ENCODE results near the gene HIVEP1. TPM values are rescaled to one million over a fixed set of nuclear protein-coding genes. Genes with fewer than 3 reads are reported as not detected.

Gene HIVEP1
- total RNA-seq, 4 donors from 2014 or later: 15.2 to 26.9 (median 17.6) TPM

DNA sequence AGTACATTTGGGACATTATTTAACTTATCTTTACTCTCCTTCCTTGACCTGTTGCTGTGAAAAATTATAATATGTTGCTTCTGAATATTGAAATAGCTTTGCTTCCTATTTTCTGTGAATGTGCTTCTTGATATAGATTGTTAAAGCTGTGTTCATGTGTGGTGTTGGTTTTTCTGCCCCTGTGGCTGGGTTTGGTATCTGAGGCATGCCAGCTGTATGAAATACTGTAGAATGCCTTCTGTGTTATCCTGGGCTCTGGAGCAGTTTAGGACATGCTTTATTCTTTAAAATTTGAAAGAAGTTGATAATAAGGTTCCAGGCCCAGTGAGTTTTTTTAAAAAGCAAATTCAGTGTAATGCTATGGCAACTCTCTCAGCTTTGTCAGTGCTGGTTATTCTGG, 71.7 kb downstream of the HIVEP1 start:
- H3K36me3 ChIP-seq: no peaks in the 10 kb centered on the region
- TF ChIP-seq, protein P1, sequence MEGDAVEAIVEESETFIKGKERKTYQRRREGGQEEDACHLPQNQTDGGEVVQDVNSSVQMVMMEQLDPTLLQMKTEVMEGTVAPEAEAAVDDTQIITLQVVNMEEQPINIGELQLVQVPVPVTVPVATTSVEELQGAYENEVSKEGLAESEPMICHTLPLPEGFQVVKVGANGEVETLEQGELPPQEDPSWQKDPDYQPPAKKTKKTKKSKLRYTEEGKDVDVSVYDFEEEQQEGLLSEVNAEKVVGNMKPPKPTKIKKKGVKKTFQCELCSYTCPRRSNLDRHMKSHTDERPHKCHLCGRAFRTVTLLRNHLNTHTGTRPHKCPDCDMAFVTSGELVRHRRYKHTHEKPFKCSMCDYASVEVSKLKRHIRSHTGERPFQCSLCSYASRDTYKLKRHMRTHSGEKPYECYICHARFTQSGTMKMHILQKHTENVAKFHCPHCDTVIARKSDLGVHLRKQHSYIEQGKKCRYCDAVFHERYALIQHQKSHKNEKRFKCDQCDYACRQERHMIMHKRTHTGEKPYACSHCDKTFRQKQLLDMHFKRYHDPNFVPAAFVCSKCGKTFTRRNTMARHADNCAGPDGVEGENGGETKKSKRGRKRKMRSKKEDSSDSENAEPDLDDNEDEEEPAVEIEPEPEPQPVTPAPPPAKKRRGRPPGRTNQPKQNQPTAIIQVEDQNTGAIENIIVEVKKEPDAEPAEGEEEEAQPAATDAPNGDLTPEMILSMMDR (IDR thresholded peaks at IDR 0.05): no peak
- TF ChIP-seq POLR2A (IDR thresholded peaks at IDR 0.05) (no peak), POLR2AphosphoS5 (IDR thresholded peaks at IDR 0.05) (no peak), EP300 (IDR thresholded peaks at IDR 0.05) (no peak)
- H3K4me3 ChIP-seq: no peak overlapping the region
- H3K4me1 ChIP-seq: peaks cover 3 to 29% (median 4%) of the 10 kb centered on the region in 3 donors
- no peaks in the 10 kb centered on the region for H3K9me3 ChIP-seq
- no peak overlapping the region for H3K27ac ChIP-seq
- ATAC-seq: no peak
- H3K27me3 ChIP-seq: no peaks in the 10 kb centered on the region

DNA sequence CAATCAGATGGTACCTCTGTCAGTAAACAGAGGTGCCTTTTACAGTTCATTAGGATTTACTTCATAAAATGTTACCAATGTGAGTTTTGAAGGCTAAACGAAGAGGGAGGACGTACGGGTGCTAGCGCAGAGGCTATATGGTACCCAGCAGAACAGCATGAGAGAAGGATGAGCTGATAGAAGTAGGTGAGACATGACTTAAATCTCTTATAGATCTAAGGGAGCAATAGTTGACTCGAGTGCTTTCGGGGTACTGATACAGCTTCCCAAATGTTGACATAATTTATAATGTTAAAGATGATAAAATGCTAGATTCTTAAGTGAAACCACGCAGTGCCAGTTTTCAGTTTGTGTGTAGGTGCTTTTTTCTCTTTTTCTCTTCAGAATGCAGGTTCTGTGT, 72.6 kb downstream of the HIVEP1 start:
- Histone ChIP-seq H3K36me3 (no peaks in the 10 kb centered on the region), H3K4me1 (peaks cover 3 to 29% (median 4%) of the 10 kb centered on the region in 3 donors), H3K27ac (no peak overlapping the region), H3K4me3 (no peak overlapping the region), H3K27me3 (no peaks in the 10 kb centered on the region), H3K9me3 (no peaks in the 10 kb centered on the region)
- WGBS, 2 donors (ENCODE audit: low coverage in 1 of 2): 63 to 67% methylated on average over 7 of the region's 7 CpGs
- no peak for ATAC-seq
- TF ChIP-seq, protein P1 (IDR thresholded peaks at IDR 0.05): no peak
- TF ChIP-seq POLR2A (IDR thresholded peaks at IDR 0.05) (no peak), EP300 (IDR thresholded peaks at IDR 0.05) (no peak), POLR2AphosphoS5 (IDR thresholded peaks at IDR 0.05) (no peak)

DNA sequence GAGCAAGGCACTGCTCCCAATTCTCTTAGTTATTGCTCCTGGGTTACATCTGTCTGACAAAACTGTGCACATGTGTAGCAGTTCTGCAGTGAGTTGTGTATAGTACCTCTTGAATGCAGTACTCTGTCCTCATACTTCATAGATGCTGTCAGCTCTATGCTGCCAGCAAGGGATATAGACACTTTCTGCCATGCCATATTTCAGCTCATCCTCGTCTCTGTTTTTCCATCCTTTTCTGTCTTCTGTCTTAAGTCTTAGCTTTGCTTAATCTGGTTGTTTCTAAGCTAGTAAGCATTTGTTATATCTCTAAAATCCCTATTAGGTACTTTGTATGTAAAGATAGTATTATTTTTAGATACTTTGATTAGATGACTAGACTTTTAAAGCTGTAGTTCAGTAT, 76.4 kb downstream of the HIVEP1 start:
- 63 to 83% methylated on average over 1 of the region's 1 CpG for WGBS, 2 donors (ENCODE audit: low coverage in 1 of 2)
- no peak overlapping the region for H3K4me3 ChIP-seq
- H3K27ac ChIP-seq: no peak overlapping the region
- no peaks in the 10 kb centered on the region for H3K27me3 ChIP-seq
- H3K4me1 ChIP-seq: peaks cover 3 to 9% (median 4%) of the 10 kb centered on the region in 3 donors
- H3K36me3 ChIP-seq: no peaks in the 10 kb centered on the region
- no peak for TF ChIP-seq EP300 (IDR thresholded peaks at IDR 0.05)
- no peak for TF ChIP-seq POLR2A (IDR thresholded peaks at IDR 0.05)
- no peak for TF ChIP-seq POLR2AphosphoS5 (IDR thresholded peaks at IDR 0.05)
- TF ChIP-seq, protein P1 (IDR thresholded peaks at IDR 0.05): no peak
- no peaks in the 10 kb centered on the region for H3K9me3 ChIP-seq
- no peak for ATAC-seq

DNA sequence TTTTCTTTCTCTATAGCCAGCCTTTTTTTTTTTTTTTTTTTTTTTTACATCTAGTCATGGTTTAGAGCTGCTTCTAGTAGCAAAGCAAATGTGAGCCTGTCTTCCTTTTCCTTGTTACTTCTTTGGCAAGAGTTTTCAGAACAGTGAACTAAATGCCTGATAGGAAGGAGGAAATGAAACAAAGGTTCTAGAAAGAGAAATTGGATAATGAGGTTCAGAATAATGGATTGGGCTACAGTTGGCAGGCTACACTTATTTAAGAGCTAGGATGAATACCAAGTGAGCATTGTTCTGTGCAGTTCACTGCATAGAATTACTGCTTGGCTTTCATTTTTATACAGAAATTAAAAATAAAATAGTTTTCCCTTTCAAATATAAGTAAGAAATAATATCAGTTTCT, 78.6 kb downstream of the HIVEP1 start:
- no peaks in the 10 kb centered on the region for H3K36me3 ChIP-seq
- no peaks in the 10 kb centered on the region for H3K9me3 ChIP-seq
- no peaks in the 10 kb centered on the region for H3K4me1 ChIP-seq
- no peak overlapping the region for H3K27ac ChIP-seq
- TF ChIP-seq, protein P1 (IDR thresholded peaks at IDR 0.05): no peak
- H3K4me3 ChIP-seq: no peak overlapping the region
- no peaks in the 10 kb centered on the region for H3K27me3 ChIP-seq
- ATAC-seq: no peak

DNA sequence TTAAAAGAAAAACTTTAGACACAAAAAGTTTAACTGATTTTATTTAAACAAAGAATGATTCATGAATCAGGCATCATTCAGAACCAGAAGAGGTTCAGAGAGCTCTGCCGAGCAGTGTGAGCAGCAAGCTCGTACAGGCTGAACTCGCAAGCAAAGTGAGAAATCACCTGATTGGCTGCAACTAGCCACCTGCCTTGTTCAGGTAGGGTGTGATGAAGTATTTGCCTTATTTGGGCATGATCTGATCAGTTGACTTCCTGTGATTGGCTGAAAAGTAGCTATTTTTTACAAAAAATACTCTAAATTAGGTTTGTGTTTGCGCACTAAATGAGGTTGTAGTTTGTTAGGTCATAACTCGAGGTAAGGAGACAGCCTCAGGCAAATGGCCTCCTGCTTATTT, 80.7 kb downstream of the HIVEP1 start:
- Histone ChIP-seq H3K4me1 (no peaks in the 10 kb centered on the region), H3K36me3 (no peaks in the 10 kb centered on the region), H3K27me3 (no peaks in the 10 kb centered on the region), H3K9me3 (no peaks in the 10 kb centered on the region), H3K4me3 (no peak overlapping the region), H3K27ac (no peak overlapping the region)
- TF ChIP-seq, protein P1 (IDR thresholded peaks at IDR 0.05): no peak
- TF ChIP-seq EP300 (IDR thresholded peaks at IDR 0.05) (no peak), POLR2AphosphoS5 (IDR thresholded peaks at IDR 0.05) (no peak), POLR2A (IDR thresholded peaks at IDR 0.05) (no peak)
- WGBS, 2 donors (ENCODE audit: low coverage in 1 of 2): 88 to 96% methylated on average over 5 of the region's 5 CpGs
- ATAC-seq: no peak
